Measurements from ENCODE around the gene TTLL11. TPM values are rescaled to one million over a fixed set of nuclear protein-coding genes. Genes with fewer than 3 reads are reported as not detected.

TTLL11 gene
- total and polyA plus RNA-seq, 4 donors: 1.4 to 4.5 (median 3.6) TPM

DNA sequence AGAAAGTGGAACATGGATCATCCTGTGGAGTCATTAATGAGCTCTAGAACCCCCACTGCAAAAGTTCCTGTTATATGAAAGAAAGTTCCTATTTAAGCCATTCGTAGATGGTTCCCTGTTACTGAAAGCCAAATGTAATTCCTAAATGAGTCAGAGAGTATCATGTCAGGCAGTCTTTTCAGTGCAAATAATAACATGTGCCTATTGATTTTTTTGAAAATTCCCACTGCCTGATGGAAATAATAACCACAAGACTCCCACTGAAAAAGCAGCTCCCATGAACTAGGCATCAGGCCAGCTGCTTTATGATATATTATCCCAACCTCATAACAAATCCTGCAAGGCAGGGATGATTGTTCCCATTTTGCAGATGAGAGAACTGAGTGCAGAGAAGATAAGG, 224.5 kb downstream of the TTLL11 start:
- H3K36me3 ChIP-seq (ENCODE audit: control insufficient read depth in 4 of 4, insufficient read depth in 3 of 4, low read depth in 1 of 4, low read length in 3 of 4): no peaks in the 10 kb centered on the region
- no peaks in the 10 kb centered on the region for H3K4me1 ChIP-seq (ENCODE audit: control insufficient read depth in 4 of 4, insufficient read depth in 4 of 4, low read length in 3 of 4)
- TF ChIP-seq, protein P1, sequence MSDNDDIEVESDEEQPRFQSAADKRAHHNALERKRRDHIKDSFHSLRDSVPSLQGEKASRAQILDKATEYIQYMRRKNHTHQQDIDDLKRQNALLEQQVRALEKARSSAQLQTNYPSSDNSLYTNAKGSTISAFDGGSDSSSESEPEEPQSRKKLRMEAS (IDR thresholded peaks at IDR 0.05): no peak
- TF ChIP-seq SP1 (IDR thresholded peaks at IDR 0.05): no peak
- no peak for TF ChIP-seq EGR1 (IDR thresholded peaks at IDR 0.05; ENCODE audit: low read depth in 2 of 2)
- TF ChIP-seq FOXA2 (IDR thresholded peaks at IDR 0.05): no peak
- TF ChIP-seq HNF4A (conservative IDR thresholded peaks at IDR 0.05): no peak
- TF ChIP-seq YY1 (IDR thresholded peaks at IDR 0.05): no peak
- no peak for TF ChIP-seq HNF4G (IDR thresholded peaks at IDR 0.05)
- no peak for TF ChIP-seq TAF1 (conservative IDR thresholded peaks at IDR 0.05)
- TF ChIP-seq RXRA (IDR thresholded peaks at IDR 0.05): no peak
- no peak for TF ChIP-seq GABPA (IDR thresholded peaks at IDR 0.05 in 1 of 2, conservative IDR thresholded peaks at IDR 0.05 in 1 of 2)
- TF ChIP-seq, protein P2, sequence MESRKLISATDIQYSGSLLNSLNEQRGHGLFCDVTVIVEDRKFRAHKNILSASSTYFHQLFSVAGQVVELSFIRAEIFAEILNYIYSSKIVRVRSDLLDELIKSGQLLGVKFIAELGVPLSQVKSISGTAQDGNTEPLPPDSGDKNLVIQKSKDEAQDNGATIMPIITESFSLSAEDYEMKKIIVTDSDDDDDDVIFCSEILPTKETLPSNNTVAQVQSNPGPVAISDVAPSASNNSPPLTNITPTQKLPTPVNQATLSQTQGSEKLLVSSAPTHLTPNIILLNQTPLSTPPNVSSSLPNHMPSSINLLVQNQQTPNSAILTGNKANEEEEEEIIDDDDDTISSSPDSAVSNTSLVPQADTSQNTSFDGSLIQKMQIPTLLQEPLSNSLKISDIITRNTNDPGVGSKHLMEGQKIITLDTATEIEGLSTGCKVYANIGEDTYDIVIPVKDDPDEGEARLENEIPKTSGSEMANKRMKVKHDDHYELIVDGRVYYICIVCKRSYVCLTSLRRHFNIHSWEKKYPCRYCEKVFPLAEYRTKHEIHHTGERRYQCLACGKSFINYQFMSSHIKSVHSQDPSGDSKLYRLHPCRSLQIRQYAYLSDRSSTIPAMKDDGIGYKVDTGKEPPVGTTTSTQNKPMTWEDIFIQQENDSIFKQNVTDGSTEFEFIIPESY (IDR thresholded peaks at IDR 0.05): no peak
- no peak for TF ChIP-seq FOXA1 (IDR thresholded peaks at IDR 0.05)
- TF ChIP-seq RAD21 (IDR thresholded peaks at IDR 0.05): no peak
- TF ChIP-seq ATF3 (IDR thresholded peaks at IDR 0.05): no peak
- TF ChIP-seq, protein P3, sequence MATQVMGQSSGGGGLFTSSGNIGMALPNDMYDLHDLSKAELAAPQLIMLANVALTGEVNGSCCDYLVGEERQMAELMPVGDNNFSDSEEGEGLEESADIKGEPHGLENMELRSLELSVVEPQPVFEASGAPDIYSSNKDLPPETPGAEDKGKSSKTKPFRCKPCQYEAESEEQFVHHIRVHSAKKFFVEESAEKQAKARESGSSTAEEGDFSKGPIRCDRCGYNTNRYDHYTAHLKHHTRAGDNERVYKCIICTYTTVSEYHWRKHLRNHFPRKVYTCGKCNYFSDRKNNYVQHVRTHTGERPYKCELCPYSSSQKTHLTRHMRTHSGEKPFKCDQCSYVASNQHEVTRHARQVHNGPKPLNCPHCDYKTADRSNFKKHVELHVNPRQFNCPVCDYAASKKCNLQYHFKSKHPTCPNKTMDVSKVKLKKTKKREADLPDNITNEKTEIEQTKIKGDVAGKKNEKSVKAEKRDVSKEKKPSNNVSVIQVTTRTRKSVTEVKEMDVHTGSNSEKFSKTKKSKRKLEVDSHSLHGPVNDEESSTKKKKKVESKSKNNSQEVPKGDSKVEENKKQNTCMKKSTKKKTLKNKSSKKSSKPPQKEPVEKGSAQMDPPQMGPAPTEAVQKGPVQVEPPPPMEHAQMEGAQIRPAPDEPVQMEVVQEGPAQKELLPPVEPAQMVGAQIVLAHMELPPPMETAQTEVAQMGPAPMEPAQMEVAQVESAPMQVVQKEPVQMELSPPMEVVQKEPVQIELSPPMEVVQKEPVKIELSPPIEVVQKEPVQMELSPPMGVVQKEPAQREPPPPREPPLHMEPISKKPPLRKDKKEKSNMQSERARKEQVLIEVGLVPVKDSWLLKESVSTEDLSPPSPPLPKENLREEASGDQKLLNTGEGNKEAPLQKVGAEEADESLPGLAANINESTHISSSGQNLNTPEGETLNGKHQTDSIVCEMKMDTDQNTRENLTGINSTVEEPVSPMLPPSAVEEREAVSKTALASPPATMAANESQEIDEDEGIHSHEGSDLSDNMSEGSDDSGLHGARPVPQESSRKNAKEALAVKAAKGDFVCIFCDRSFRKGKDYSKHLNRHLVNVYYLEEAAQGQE (IDR thresholded peaks at IDR 0.05): no peak
- TF ChIP-seq NR2F2 (IDR thresholded peaks at IDR 0.05): no peak
- no peak for TF ChIP-seq JUND (IDR thresholded peaks at IDR 0.05)
- no peak for TF ChIP-seq CTCF (IDR thresholded peaks at IDR 0.05; ENCODE audit: low read depth, low read length, missing input control)
- no peak overlapping the region for H3K27ac ChIP-seq (ENCODE audit: low read depth in 1 of 2, low read length in 2 of 2)
- DNase-seq (ENCODE audit: low spot score): no peak
- no peaks in the 10 kb centered on the region for H3K9me3 ChIP-seq (ENCODE audit: control insufficient read depth in 4 of 4, low read length in 3 of 4)
- WGBS: 89% methylated on average over 1 of the region's 1 CpG
- H3K9ac ChIP-seq (ENCODE audit: low read depth in 1 of 2, low read length in 2 of 2): no peak overlapping the region
- H3K27me3 ChIP-seq (ENCODE audit: control insufficient read depth in 4 of 4, insufficient read depth in 4 of 4, low read length in 3 of 4): no peaks in the 10 kb centered on the region
- no peak overlapping the region for H3K4me3 ChIP-seq (ENCODE audit: low read depth in 1 of 3, low read length in 3 of 3)
